ENCODE results near the gene UPB1.

Gene UPB1

GRCh38 chr22:24565077-24565476 lies 69.9 kb downstream of the UPB1 start:
- Histone ChIP-seq H3K4me1 (ENCODE audit: insufficient read depth, low read length) (no peaks in the 10 kb centered on the region), H3K9ac (ENCODE audit: low read depth, low read length) (no peak overlapping the region), H3K36me3 (ENCODE audit: insufficient read depth, low read length) (peaks cover 17% of the 10 kb centered on the region), H3K9me3 (ENCODE audit: control insufficient read depth, insufficient read depth, low read length) (no peaks in the 10 kb centered on the region)

- no peak overlapping the region for H3K9ac ChIP-seq (ENCODE audit: low read depth, low read length)
- H3K4me1 ChIP-seq (ENCODE audit: insufficient read depth, low read length), result no peaks in the 10 kb centered on the region
- H3K9me3 ChIP-seq (ENCODE audit: control insufficient read depth, insufficient read depth, low read length), result no peaks in the 10 kb centered on the region
- peaks cover 14% of the 10 kb centered on the region for H3K36me3 ChIP-seq (ENCODE audit: insufficient read depth, low read length)
Measured at GRCh38 chr22:24566899-24567511, 71.9 kb downstream of the UPB1 start.

- Histone ChIP-seq H3K9me3 (ENCODE audit: control insufficient read depth, insufficient read depth, low read length) (no peaks in the 10 kb centered on the region), H3K4me1 (ENCODE audit: insufficient read depth, low read length) (no peaks in the 10 kb centered on the region), H3K9ac (ENCODE audit: low read depth, low read length) (no peak overlapping the region), H3K36me3 (ENCODE audit: insufficient read depth, low read length) (peaks cover 19% of the 10 kb centered on the region)
Measured at GRCh38 chr22:24567668-24568067, 72.5 kb downstream of the UPB1 start.

- H3K4me1 ChIP-seq (ENCODE audit: insufficient read depth, low read length), result no peaks in the 10 kb centered on the region
- no peak overlapping the region for H3K9ac ChIP-seq (ENCODE audit: low read depth, low read length)
- peaks cover 43% of the 10 kb centered on the region for H3K36me3 ChIP-seq (ENCODE audit: insufficient read depth, low read length)
- H3K9me3 ChIP-seq (ENCODE audit: control insufficient read depth, insufficient read depth, low read length), result no peaks in the 10 kb centered on the region; the same call in 1 of the 2 replicates
Measured at GRCh38 chr22:24571266-24571665, 76.1 kb downstream of the UPB1 start.

GRCh38 chr22:24576778-24577177 lies 81.6 kb downstream of the UPB1 start:
- H3K9ac ChIP-seq (ENCODE audit: low read depth, low read length), result no peak overlapping the region
- peaks cover 33% of the 10 kb centered on the region for H3K36me3 ChIP-seq (ENCODE audit: insufficient read depth, low read length)
- no peaks in the 10 kb centered on the region for H3K4me1 ChIP-seq (ENCODE audit: insufficient read depth, low read length)
- no peaks in the 10 kb centered on the region; the same call in 1 of the 2 replicates for H3K9me3 ChIP-seq (ENCODE audit: control insufficient read depth, insufficient read depth, low read length)
